HG02623 (cell line): Measurements from ENCODE around the gene KDM8.

ENCODE experiments used
- ATAC-seq: cut with Tn5 transposase; IDR thresholded peaks from one replicate; pipeline ENCODE4 v1.9.1; 2021; ENCODE audit warnings: moderate library complexity; ENCODE audit not compliant: unreplicated experiment

The KDM8 gene

GRCh38 chr16:27228621-27229501 lies 25.5 kb downstream of the KDM8 start:
- no peak for ATAC-seq

DNA sequence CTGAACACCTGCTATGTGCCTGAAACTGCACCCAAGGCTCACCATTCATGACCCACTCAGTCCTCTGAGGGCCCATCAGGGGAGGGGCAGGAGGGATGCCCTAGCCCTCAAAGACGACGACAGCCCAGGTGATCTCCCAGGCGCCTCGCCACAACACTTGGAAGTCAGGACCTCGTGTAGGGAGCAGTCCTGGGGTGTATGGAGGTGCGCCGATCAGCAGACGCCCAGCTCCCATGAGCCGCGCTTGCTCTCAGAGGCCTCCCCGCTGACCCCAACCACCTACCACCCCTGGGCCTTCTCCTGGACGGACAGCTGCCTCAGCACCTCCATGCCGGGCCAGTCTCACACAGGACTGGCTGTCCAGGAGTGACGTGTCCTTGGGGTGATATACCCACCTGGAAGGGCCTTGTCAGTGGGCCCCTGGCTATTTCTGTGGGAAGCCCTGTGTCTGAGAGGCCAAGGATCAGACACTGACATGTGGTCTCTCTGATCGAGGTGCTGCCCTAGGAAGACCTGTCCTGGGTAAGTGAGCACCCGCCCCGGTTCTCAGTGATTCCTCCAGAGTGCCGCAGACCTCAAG lies 26.7 kb downstream of the KDM8 start:
- ATAC-seq, result no peak

DNA sequence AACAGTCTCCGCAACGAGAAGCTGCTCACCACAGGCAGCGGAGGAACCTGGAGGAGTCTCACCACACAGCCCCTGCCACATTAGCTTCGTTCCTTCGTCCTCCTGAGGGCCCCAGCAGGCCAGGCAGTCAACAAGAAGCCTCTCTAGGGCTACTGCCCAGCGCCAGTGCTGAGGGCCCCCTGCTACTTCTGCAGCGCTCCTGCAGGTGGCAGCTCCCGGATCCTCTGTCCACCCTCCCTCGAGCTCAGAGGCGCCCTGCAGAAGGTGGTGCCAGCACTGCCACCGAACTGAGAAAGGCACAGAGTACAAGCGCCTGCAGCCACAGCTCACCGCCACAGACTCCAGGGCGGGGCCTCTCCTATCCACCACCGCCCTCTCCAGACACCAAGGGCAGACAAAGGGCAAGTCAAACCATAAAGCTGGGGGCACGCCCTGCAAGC lies 27.3 kb downstream of the KDM8 start:
- no peak for ATAC-seq

DNA sequence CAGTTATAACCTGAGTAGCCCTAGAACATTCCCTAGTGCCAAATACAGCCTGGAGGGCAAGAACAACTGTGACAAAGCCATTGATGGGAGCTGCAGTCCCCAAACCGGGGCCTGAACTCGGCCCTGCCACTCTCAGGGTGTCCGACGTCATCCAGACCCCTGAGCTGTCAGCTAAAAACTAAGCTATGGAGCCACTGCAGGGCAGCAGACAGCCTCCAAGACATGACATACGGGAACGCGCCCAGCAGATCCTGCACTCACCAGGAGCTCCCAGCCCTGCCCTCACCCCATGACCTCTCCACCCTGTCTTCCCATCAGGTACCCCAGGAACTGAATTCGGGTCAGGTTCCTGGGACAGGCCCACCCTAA lies 28.4 kb downstream of the KDM8 start:
- ATAC-seq, result no peak

- ATAC-seq, result peak; percentile 60
Measured at GRCh38 chr16:27232061-27232900, 29.0 kb downstream of the KDM8 start.

- ATAC-seq, result no peak
Measured at GRCh38 chr16:27232901-27233625, 29.7 kb downstream of the KDM8 start.

DNA sequence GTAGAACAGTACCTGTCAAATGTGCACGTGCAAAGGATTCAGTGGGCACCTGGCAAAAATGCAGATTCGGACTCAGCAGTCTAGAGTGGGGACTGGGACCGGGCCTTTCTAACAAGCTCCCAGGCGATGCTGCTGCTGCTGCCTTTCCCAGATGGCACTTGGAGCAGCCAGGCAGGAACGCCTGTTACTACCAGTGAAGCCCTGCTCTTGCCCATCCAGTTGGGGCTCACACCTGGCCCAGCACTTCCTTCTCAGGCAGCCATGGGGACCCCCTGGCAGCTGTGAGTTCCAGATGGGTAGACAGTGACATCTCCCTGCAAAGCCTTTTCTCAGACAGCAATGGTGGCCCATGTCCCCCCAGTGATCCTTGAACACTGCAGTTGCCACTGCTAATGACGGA lies 30.4 kb downstream of the KDM8 start:
- no peak for ATAC-seq

- no peak for ATAC-seq
Measured at GRCh38 chr16:27234171-27234570, 30.8 kb downstream of the KDM8 start.

GRCh38 chr16:27234603-27235002 lies 31.3 kb downstream of the KDM8 start:
- no peak for ATAC-seq

DNA sequence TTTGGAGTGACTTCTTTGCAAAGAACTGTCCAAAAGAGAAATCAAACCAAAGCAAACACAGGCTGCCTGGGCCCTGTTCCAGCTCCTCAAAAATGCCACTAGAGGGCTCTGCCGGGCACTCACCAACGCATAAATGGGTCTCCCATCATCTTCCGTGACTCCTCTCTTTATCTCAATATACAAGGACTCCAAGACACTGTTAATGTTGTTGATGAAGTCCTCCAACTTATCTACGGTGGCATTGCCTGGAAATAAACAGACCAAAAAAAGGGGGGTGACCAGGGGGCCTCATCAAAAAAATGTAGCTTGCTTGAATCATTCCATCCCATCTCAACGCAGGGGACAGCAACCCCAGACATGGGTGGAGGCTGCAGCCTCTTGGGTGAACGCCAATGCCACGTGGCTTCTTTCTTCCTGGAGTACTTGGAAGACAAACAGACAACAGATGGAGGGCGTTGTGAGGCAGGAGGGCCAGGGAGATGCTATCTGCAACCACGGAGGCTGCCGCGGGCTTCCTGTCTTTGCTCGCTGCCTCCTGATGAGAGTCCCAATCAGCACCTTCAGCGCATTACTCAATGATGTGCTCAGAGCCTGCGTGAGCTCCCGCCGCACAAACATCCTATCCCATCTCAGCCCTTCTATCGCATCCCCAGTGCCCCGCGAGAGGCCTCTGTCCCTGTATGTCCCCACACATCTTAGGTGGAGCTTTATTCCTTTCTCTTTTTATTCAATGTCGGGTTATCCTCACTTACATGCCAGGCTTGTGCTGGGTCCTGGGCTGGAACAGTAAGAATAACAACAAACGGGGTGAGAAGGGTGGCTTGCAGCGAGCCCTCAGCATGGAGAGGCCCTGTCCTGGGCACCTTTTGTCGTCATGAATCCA lies 32.0 kb downstream of the KDM8 start:
- no peak for ATAC-seq

- no peak for ATAC-seq
Measured at GRCh38 chr16:27235938-27236245, 32.6 kb downstream of the KDM8 start.

DNA sequence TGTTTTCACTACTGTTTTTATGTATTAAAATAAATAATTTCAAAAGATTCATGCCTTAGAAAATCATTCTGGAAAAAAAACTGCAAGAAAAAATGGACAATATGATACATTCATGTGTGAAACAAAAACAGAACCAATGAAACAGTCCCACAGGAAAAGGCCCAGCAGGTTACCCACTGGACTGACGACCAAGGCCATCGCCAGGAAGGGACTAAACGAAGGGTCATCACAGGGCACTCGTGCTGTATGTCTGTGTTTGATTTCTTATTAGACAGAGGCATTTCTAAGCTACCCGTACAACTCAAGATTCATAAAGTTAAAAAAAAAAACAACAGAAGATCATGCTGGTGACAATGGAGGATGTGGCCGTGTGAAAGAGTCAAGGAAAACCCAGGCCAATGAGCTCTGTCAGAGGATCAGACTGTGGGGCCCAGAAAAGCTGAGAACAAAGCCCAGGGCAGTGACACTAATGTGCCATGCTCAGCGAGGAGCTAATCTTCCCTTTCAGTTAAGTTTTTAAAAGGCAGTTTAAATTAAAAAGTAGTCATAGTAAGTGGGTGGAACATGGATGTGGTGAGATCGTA lies 33.4 kb downstream of the KDM8 start:
- no peak for ATAC-seq

- peak; percentile 62 for ATAC-seq
Measured at GRCh38 chr16:27237219-27238015, 34.1 kb downstream of the KDM8 start.

GRCh38 chr16:27238016-27238587 lies 34.8 kb downstream of the KDM8 start:
- peak; percentile 5 for ATAC-seq

GRCh38 chr16:27238591-27238990 lies 35.3 kb downstream of the KDM8 start:
- no peak for ATAC-seq

GRCh38 chr16:27239026-27239425 lies 35.7 kb downstream of the KDM8 start:
- no peak for ATAC-seq

DNA sequence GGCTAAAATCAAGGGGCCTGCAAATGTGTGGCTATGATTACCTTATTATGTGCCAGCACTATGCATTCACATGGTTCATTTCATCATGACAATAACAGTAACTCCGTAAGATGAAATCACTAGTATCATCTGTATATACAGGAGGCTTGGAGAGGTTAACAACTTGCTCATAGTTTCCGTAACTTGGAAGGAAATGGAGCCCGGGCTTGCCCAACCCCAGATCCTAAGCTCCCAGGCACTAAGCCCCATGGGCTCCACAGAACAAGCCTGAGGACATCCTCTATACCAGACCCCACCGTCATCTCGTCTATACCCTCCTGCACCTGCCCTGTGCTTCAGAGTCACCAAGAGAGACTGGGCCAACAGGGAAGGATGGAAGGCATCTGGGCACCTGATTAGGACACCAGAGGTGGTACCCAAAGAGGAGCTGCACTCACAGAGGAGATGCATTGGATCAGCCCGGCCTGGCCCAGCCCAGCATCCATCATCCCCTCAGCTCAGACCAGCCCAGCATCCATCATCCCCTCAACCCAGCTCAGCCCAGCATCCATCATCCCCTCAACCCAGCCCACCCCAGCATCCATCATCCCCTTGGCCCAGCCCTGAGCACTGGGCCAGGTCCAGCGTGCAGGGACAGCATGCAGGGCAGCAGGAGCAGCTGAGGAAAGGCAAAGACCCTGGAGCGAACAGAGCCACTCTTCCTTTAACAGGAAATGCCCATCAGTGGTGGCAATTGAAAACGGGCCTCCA lies 36.8 kb downstream of the KDM8 start:
- ATAC-seq, result no peak

GRCh38 chr16:27240948-27241531 lies 37.7 kb downstream of the KDM8 start:
- no peak for ATAC-seq
